Prostate gland (tissue), 2 donors: ENCODE data around the gene KIF26B.

Experiments used
- POLR2A ChIP-seq: fragments of 450-650 bp; IDR thresholded peaks from one replicate; pipeline ENCODE4 v1.6.1; 2016; ENCODE audit warnings: antibody characterized with exemption, mild to moderate bottlenecking
- POLR2AphosphoS5 ChIP-seq: sonication (generic); formaldehyde crosslinking; IDR thresholded peaks from one replicate; pipeline ENCODE4 v1.6.1; 2017; ENCODE audit warnings: antibody characterized with exemption
- TF ChIP-seq, protein P1 (sequence below), 4 experiments: fragments of 200-600 bp in 2 of 4; fragments of 450-650 bp in 2 of 4; sonication (generic) in 2 of 4; IDR thresholded peaks; 1 replicate in 3 of 4; 2 replicates in 1 of 4; pipeline ENCODE4 v1.5.1; 2016 to 2019; ENCODE audit warnings: antibody characterized with exemption in 4 of 4, mild to moderate bottlenecking in 2 of 4, moderate library complexity in 2 of 4

- TF ChIP-seq, protein P1, sequence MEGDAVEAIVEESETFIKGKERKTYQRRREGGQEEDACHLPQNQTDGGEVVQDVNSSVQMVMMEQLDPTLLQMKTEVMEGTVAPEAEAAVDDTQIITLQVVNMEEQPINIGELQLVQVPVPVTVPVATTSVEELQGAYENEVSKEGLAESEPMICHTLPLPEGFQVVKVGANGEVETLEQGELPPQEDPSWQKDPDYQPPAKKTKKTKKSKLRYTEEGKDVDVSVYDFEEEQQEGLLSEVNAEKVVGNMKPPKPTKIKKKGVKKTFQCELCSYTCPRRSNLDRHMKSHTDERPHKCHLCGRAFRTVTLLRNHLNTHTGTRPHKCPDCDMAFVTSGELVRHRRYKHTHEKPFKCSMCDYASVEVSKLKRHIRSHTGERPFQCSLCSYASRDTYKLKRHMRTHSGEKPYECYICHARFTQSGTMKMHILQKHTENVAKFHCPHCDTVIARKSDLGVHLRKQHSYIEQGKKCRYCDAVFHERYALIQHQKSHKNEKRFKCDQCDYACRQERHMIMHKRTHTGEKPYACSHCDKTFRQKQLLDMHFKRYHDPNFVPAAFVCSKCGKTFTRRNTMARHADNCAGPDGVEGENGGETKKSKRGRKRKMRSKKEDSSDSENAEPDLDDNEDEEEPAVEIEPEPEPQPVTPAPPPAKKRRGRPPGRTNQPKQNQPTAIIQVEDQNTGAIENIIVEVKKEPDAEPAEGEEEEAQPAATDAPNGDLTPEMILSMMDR (IDR thresholded peaks at IDR 0.05): no peak
- TF ChIP-seq POLR2A: no peak
- TF ChIP-seq POLR2AphosphoS5: no peak
Observed at GRCh38 chr1:245566134-245566533, 411.3 kb downstream of the KIF26B start.
